GM21717 (cell line): ENCODE results near the gene AAMP.

Experiments
- ATAC-seq: cut with Tn5 transposase; IDR thresholded peaks from one replicate; pipeline ENCODE4 v1.9.1; 2021; ENCODE audit warnings: mild to moderate bottlenecking, moderate library complexity; ENCODE audit not compliant: unreplicated experiment

AAMP gene

DNA sequence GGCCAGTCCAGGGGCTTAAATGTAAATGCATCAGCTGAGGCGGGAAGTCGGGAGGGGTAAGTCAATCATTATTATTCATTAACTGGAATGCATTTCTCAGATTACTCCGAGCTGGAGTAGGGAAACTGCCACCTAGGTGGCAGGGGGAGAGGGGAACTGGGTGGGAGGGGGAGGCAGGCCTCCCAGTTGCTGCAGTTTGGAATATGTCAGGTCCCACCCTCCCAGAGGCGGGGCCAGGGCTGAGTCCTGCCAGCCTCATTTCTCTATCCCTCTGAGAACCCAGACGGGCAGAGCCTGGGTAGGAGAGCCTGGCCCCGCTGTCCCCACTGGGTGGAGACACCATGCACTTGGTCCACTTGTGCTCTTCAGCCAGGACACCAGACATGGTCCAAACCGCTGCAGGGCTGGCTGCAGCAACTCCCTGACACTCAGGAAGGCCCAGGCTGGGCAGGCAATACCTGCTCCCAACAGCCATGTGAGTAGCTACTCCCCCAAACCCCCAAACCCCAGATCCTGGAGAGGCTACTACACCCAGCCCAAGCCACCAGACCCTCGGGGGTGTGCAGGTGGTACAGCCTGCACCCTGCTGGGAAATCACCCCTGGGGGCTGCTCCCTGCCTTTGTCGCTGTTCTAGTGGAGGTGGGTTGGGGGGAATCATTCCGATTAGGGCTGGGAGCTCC lies 9.1 kb downstream of the AAMP start, which contains the start of gene GPBAR1:
GPBAR1 (plus strand) TSS at position 274 of the 681 bp plus-strand sequence. CDS start 1,710 bp downstream, outside the sequence.
- no peak for ATAC-seq

DNA sequence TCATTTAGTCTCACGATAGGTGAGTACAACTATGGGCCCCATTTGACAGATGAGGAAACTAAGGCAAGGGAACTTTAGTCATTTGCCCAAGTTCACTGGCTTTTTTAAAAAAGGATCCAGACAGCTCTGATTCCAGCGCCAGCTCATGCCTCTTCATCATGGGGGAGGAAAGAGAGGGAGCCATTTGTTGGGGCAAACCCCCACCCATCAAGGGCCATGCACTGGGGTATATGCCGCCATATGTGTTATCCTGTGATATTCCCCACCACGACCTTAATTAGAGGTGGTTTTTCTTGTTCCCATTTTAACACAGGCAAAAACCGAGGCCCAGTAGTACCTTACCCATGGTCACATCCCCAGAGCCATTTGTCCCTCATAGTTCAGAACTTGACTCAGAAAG lies 9.8 kb downstream of the AAMP start:
- ATAC-seq: no peak

DNA sequence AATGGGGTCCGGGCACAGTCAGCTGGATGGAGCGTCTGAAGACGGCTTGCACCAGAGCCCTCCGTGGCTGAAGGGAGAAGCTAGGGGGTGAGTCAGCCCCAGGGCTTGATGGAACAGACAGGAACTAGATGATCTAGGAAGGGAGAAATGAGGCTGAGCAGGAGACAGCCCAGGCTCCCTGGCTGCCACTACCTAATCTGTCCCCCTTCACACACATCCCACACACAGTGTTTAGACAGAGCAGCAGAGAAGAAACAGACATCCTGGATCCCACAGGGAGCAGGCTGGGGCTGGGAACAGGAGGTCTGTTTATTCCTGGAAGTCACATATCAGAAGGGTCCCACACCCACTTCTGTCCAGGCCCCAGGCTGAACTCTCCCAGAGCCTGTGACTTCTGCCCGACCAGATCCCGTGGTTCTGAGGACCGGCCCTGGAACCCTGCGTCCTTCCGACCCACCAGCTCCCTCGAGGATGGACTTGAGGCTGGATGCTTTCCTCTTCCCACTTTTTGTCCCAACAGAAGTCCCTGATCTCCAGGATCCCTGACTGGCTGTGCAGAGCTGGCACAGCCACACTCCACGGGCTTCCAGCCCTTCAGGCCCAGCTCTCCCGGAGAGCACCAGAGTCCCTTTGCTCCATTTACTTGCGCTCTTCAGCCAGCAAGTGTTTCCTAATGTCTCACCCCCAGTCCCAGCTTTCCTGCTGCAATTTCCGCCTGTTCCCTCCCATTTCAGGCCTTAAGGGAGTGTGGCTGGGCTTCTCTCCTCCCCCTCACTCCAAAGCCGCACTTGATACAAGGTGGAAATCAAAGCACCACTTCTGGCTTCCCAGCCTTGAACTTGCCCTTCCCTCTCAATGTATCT lies 10.6 kb downstream of the AAMP start:
- ATAC-seq: no peak

DNA sequence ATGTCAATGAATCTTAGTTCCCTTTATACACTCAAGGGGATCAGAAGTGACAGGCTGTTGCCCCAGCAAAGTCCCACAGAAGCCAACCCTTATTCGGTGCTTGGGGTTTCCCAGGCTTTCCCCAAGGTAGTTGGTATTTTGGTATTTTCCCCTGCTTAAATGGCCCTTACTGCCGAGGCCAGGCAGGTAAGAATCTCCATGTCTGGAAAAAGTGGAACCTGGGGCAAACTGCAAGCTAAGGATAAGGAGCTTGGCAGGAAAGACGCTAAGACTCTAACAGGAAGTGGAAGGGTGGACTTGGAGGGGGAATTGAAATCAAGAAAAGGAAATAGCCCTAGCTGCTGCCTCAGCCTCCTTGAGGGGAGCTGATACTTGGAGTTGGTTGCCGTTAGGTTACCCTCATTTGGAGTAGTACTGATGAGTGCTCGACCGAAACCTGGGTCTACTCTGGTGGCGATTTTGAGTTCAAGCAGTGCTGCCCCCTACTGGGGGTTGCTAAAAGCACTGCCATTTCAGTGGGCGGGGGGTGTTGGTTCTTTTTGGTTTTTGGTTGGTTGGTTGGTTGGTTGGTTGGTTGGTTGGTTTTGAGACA lies 12.5 kb downstream of the AAMP start:
- peak; percentile 83 for ATAC-seq

DNA sequence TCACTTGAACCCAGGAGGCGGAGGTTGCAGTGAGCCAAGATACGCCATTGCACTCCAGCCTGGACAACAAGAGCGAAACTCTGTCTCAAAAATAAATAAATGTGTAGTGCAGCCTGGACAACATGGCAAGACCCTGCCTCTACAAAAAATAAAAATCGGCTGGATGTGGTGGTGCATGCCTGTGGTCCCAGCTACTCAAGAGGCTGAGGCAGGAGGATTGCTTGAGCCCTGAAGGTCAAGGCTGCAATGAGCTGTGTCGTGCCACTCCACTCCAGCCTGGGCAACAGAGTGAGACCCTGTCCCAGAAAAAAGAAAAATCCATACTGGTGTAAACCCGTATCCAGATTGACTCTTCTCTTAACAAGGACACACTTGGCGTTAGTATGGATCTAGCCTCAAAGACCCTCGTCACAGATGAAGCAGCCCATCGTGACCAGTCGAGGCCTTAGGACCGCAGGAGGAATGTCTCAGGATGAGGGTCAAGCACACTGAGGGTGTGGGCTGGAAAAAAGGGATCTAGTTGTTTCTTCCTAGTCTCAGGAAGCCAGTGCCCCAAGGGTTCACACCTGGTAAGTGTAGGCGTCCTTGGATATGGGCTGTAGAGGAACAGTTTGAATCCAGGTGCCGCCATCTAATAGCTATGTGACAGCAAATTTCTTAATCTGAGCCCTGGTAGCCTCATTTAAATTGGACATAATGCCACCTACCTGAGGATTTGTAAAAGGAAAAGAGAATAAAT lies 13.2 kb downstream of the AAMP start:
- no peak for ATAC-seq

DNA sequence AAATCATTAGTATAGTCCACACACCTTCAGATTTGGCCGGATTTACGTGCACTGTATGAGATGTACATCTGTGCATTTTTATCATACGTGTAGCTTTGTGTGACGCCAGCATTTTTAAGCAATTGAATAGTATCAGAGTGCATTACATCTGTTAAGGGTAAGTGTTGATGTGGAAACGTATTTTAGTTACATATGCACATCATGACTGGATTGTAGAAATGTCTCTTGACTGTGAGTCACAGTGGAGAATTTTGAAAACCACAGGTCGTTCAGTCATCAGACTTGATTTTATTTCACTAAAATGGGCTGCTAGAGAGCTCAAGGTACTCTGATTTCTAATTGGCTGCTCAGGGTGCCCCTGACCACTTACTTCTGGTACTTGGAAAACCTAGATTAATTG lies 14.5 kb downstream of the AAMP start:
- ATAC-seq: no peak

DNA sequence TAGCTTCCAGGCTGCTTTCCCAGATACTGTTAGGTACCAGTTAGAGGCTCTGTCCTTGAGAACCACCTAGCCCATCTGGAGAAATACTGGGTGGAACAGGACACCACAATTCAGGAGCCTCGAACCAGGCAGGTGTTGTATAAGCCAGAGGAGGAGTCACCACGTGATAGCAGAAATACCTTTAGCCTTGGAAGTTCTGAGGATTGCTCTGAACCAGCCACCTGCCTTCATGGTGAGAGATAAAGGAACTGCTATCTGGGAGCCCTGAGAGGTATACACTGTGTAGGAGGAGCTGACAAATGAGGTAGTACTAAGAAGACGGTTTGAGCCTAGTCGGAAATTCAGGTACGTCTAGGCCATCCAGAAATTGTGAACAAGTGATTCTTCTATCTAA lies 16.7 kb downstream of the AAMP start:
- no peak for ATAC-seq

DNA sequence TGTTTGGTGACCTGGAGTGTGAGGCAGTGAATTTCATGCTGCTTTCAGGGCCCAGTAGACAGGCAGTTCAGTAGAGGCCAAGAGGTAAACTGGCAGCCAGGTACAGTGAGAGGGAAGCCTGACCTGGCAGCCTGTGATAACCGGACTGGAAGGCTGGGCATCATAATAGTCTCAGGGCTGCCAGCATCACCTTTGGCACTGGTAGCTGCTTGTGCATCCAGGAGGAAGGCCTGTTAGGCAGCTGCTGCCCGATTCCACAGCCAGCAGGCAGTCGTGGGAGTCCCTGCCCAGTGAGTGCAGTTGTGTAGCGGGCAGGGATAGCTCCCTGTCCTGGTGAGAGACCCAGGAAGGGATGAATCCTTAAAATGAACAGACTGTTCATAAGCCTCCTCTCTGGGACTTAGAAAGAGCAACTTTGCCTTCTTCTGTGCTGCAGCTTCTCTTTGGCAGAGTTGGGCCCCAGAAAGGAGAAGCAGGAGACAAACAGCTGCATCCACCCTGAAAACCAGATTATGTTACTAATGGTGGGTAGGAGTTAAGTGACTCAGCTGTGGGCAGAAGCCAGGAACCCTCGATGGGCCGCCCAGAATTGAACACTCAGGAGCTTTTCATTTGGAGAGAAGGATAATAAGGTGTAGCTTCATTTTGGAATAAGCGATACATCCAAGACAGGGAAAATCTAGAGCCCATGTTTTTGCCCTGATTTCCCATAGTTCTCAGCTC lies 17.3 kb downstream of the AAMP start:
- ATAC-seq: no peak

DNA sequence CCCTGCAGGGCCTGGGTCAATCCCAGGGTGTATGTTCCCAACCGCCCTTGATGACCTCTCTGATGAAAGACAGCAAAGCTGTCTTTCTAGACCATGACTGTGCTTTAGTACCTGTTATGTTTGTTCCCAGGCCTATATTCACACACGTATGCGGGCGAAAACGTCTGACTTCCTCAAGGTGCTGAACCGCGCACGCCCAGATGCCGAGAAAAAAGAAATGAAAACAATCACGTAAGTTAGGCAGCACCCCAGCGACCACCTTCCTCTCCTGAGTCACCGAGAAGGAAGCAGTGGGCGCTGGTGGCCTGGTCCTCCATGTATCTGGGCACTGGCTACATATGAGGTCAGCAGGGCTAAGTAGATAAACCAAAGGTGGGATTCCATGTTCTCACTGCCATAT lies 20.2 kb downstream of the AAMP start:
- ATAC-seq: no peak

DNA sequence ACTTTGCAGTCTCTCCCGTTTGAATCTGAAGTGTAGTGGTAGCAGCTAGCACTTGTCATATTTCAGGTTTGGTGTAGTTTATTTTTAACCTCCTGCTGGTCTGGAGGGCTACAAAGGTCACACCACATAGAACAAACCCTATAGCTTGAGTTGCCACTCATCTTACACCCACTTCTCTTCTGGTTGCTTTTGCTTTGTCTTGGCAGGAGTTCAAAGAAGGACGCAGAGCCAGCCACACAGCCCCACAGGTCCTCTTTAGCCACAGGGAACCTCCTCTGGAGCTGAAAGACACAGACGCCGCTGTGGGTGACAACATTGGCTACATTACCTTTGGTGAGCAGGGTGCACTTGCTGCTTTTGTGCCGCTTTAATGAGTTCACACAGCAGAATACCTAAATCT lies 24.7 kb downstream of the AAMP start:
- no peak for ATAC-seq

DNA sequence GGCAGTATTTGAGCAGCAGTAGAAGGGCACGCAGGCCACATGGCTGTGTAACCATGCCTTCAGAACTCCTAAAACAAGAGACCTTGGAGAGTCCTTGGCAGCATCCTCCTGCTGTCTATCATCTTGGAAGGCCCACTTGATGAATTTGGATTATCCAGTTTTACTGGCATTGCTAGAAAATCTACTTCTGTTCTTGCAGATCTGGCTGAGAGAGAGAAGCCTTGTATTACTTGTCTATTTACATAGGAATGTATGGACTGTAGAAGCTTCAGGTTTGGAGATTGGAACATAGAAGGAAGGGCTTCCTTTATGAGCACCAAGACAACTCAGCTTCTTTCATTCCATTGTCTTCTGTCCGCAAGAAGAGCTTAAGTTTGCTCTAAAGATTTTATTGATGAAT lies 25.3 kb downstream of the AAMP start:
- no peak for ATAC-seq

DNA sequence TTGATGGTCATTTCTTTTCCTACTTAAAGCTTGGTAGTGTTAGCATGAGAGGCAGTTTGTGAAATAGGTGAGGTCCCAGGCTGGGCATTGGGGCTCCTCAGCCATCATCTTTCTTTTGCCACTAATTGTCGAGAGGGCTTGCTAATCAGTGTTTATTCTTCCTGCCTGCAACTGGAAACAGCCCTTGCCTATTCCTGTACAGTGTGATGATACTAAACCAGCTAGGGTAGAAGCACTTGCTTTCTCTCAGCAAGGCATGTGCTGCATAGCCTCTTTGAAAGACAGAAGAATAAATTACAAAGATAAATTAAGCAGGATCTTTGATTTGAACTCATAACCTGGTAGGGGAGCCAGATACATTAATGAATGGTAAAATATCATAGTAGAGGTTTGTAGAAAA lies 25.7 kb downstream of the AAMP start:
- no peak for ATAC-seq

DNA sequence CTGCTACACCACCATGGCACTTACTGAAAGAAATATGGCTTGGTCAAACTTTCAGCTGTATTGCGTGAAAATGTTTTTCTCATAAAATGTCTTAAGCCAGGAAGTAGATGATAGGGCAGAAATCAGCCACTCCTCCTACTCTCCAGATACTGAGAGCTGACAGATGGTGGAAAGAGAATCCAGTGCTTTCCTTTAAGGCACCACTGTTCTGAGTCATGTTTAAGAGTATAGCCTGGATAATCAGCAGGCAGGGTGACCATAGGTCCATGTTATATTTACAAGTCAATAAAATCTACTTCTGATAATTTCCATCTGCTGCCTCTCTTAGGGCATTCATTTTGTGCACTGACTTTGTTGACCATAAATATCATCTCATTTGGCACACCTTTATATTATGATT lies 31.1 kb downstream of the AAMP start:
- no peak for ATAC-seq

DNA sequence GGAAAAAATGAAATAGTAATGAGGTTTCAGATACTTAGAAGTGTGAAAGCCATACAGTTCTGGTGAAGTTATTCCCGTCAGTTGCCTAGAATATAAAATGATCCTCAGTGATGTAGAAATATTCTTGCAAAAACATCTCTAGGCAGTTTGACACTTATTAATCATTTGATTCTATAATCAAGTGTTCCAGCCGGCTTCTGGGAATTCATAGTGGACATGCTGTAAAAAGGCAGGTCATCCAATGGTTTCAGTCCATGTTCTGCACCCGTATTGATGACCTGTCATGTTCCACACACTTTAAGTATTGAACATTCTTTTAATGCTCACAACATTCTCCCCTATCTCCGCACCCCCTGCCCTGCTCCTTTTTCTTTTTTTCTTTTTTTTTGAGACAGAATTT lies 33.1 kb downstream of the AAMP start:
- ATAC-seq: no peak

DNA sequence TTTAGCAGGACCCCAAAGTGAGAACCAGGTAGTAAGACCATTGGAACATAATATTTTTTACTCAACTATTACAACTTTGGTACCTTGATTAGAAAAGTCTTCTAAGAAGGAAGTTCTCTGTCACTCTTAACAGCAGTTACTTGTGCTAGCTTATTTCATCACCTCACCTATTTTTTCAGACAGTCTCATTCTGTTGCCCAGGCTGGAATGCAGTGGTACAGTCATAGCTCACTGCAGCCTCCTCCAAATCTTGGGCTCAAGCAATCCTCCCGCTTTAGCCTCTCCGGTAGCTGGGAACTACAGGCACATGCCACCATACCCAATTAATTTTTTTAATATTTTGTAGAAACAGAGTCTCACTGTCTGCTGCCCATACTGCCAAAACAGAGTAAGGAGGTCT lies 34.9 kb downstream of the AAMP start:
- ATAC-seq: no peak

DNA sequence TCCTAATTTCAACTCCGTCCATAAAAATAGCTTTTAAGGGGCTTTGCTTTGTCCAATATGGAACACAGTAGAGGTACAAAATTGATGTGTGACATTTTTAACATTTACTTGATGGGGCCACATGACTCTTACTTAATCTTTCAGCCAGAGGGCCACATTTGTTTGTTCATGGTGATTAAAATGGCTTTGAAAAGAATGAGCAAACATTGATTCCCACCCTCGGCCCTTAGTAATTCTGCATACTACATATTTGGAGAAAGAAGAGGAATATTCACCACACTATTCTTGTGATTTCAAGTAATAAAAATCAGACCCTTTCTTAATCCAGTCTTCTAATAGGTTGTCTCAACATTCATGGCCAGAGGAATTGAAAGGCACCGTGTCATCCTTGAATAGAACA lies 35.4 kb downstream of the AAMP start:
- no peak for ATAC-seq

DNA sequence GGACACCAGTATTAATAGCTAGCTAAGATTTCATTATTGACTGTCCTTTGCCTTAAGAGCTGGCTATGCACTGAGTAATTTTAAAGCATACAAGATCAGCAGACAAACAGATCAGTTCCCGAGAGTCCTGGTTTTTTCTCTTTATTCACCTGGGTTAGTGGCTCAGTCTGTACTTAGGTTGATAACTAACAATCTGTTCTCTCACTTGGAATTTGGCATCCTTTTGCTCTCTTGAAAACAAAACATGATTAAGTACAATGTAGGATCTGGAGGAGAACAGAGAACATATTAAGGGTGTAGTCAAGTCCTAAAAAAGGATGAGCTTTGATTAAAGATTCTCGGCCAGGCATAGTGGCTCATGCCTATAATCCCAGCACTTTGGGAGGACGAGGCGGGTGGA lies 36.4 kb downstream of the AAMP start:
- ATAC-seq: no peak

DNA sequence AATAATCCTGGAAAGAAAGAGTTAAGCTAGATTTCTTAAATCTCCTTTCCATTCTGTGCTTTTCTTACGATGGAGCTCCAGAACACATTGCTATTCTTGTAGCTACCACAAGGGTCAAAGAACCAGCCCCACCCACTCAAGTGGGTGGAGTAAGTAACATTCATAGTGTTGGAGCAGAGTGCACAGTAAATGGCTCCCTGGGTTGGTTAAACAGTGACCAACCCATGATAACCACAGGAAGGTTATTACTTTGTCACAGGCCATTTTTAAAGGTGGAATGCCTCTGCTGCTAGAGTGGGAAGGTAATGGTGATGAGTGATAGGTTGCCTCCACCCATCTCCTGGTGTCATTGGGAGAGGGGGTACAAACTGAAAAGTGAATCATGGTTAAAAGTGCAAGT lies 39.1 kb downstream of the AAMP start:
- no peak for ATAC-seq

DNA sequence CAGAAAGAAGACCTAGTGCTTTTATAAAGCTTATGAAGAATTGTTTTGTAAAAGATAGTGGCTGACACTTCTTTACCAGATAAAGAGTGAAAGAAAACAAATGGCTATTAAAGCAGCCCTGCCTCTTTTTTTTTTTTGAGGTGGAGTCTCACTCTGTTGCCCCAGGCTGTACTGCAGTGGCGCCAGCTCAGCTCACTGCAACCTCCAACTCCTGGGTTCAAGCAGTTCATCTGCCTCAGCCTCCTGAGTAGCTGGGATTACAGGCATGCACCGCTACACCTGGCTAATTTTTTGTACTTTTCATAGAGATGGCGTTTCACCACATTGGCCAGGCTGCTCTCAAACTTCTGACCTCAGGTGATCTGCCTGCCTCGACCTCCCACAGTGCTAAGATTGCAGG lies 40.1 kb downstream of the AAMP start:
- no peak for ATAC-seq

DNA sequence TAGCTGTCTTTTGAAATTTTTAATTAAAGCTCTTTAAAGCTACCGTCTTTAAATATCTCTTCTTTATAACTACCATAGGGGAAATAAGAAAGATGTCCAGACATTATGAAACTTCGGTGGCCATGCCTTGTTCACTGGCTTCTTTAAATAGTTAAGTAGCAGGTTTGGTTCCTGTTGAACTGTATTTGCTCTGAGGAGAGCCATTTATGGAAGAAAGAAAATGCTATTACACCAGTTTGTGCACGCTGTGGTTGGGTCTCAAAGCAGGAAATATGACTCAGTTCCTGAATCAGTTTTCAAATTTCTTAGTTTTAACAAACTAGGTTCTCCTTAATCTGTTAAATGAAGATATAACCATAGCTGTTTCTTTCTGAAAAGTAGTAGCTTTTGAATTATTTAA lies 40.7 kb downstream of the AAMP start:
- ATAC-seq: peak; percentile 87
